Neural cell (in vitro differentiated cells): ENCODE results near the gene SPEM3. TPM values are rescaled to one million over a fixed set of nuclear protein-coding genes. Genes with fewer than 3 reads are reported as not detected.

ENCODE experiments used
- H2AFZ ChIP-seq: fragments of 200-600, 300-800 bp; sonication (generic), shearing (Covaris generic); 2 replicates; pipeline ENCODE4 v1.6.0; 2014; ENCODE audit warnings: low read depth, mild to moderate bottlenecking, antibody characterized with exemption, low read length, moderate library complexity
- H3F3A ChIP-seq: fragments of 200-600 bp; shearing (Covaris generic); 2 replicates; pipeline ENCODE4 v1.6.1; 2016; ENCODE audit warnings: mild to moderate bottlenecking, moderate library complexity, mixed read lengths, antibody characterized with exemption, low read length; ENCODE audit not compliant: insufficient read depth, poor library complexity, severe bottlenecking
- H3K27ac ChIP-seq: fragments of 200-600, 300-800 bp; sonication (generic), shearing (Covaris generic); 2 replicates; pipeline ENCODE4 v1.5.1; 2014; ENCODE audit warnings: mild to moderate bottlenecking, low read length, moderate library complexity
- H3K27me3 ChIP-seq: fragments of 300-800, 200-600 bp; sonication (generic), shearing (Covaris generic); 2 replicates; pipeline ENCODE4 v1.6.0; 2014; ENCODE audit warnings: mild to moderate bottlenecking, low read depth, low read length, moderate library complexity; ENCODE audit not compliant: insufficient read depth
- H3K36me3 ChIP-seq: fragments of 300-800, 200-600 bp; sonication (generic), shearing (Covaris generic); 2 replicates; pipeline ENCODE4 v1.5.1; 2014; ENCODE audit warnings: mild to moderate bottlenecking, antibody characterized with exemption, low read length, moderate library complexity; ENCODE audit not compliant: insufficient read depth
- H3K4me2 ChIP-seq: fragments of 300-800, 200-600 bp; sonication (generic), shearing (Covaris generic); 2 replicates; pipeline ENCODE4 v1.6.0; 2014; ENCODE audit warnings: mild to moderate bottlenecking, low read length
- H3K4me3 ChIP-seq: fragments of 300-800, 200-600 bp; sonication (generic), shearing (Covaris generic); 2 replicates; pipeline ENCODE4 v1.5.1; 2014; ENCODE audit warnings: mild to moderate bottlenecking, low read length, moderate library complexity
- H3K79me2 ChIP-seq: fragments of 200-600 bp; shearing (Covaris generic); replicated peaks from 2 replicates; pipeline ENCODE4 v1.6.0; 2014; ENCODE audit warnings: mild to moderate bottlenecking, low read length, moderate library complexity; ENCODE audit not compliant: insufficient read depth
- H3K9ac ChIP-seq: fragments of 300-800, 200-600 bp; sonication (generic), shearing (Covaris generic); 2 replicates; pipeline ENCODE4 v1.6.1; 2016; ENCODE audit warnings: mild to moderate bottlenecking, low read length, mixed read lengths
- H3K9me2 ChIP-seq: fragments of 200-600 bp; shearing (Covaris generic); 2 replicates; pipeline ENCODE4 v1.6.1; 2016; ENCODE audit warnings: mild to moderate bottlenecking, low read length, mixed read lengths; ENCODE audit not compliant: insufficient read depth
- H3K9me3 ChIP-seq: fragments of 200-600, 300-800 bp; sonication (generic), shearing (Covaris generic); 2 replicates; pipeline ENCODE4 v1.6.1; 2016; ENCODE audit warnings: mild to moderate bottlenecking, mixed run types, low read length, moderate library complexity, mixed read lengths
- H4K20me1 ChIP-seq: fragments of 200-600 bp; shearing (Covaris generic); 2 replicates; pipeline ENCODE4 v1.6.1; 2016; ENCODE audit warnings: mild to moderate bottlenecking, mixed run types; ENCODE audit not compliant: insufficient read depth
- EP300 ChIP-seq: fragments of 450-650 bp; conservative IDR thresholded peaks from 2 replicates; pipeline ENCODE4 v1.6.1; 2014; ENCODE audit warnings: antibody characterized with exemption, mild to moderate bottlenecking, moderate library complexity; ENCODE audit not compliant: poor library complexity, severe bottlenecking
- EZH2 ChIP-seq: fragments of 200-600, 300-800 bp; shearing (Covaris generic), sonication (generic); IDR thresholded peaks from 2 replicates; pipeline ENCODE4 v1.6.1; 2014; ENCODE audit warnings: antibody characterized with exemption, low read length, borderline replicate concordance, mild to moderate bottlenecking; ENCODE audit not compliant: insufficient read depth, poor library complexity, severe bottlenecking
- MXI1 ChIP-seq: fragments of 450-650 bp; conservative IDR thresholded peaks from 2 replicates; pipeline ENCODE4 v1.6.1; 2014; ENCODE audit warnings: antibody characterized with exemption, mild to moderate bottlenecking; ENCODE audit not compliant: poor library complexity, severe bottlenecking
- POLR2AphosphoS5 ChIP-seq: IDR thresholded peaks from 2 replicates; pipeline ENCODE4 v1.6.1; 2012
- RAD21 ChIP-seq: fragments of 450-650 bp; conservative IDR thresholded peaks from 2 replicates; pipeline ENCODE4 v1.6.1; 2014; ENCODE audit warnings: antibody characterized with exemption, mild to moderate bottlenecking, moderate library complexity
- SMC3 ChIP-seq: fragments of 450-650 bp; conservative IDR thresholded peaks from 2 replicates; pipeline ENCODE4 v1.6.1; 2014; ENCODE audit warnings: antibody characterized with exemption, mild to moderate bottlenecking, moderate library complexity; ENCODE audit not compliant: poor library complexity
- TAF1 ChIP-seq: IDR thresholded peaks from 2 replicates; pipeline ENCODE4 v1.6.1; 2012; ENCODE audit warnings: low read depth
- polyA plus RNA-seq: library from polyadenylated mRNA; depleted of rRNA; stranded (reverse); fragments of >200 nt; gene quantifications from 2 replicates; pipeline ENCODE4 v1.2.3, GENCODE V29; 2014
- TF ChIP-seq, protein P1 (sequence below): fragments of 450-650 bp; IDR thresholded peaks from 2 replicates; pipeline ENCODE4 v1.5.1; 2014; ENCODE audit warnings: antibody characterized with exemption, mild to moderate bottlenecking, moderate library complexity; ENCODE audit not compliant: poor library complexity, severe bottlenecking
- TF ChIP-seq, protein P2 (sequence below): IDR thresholded peaks from 2 replicates; pipeline ENCODE4 v1.6.1; 2012; ENCODE audit warnings: borderline replicate concordance

Gene SPEM3
- polyA plus RNA-seq, 1 donor from 2014 or later, result not detected

DNA sequence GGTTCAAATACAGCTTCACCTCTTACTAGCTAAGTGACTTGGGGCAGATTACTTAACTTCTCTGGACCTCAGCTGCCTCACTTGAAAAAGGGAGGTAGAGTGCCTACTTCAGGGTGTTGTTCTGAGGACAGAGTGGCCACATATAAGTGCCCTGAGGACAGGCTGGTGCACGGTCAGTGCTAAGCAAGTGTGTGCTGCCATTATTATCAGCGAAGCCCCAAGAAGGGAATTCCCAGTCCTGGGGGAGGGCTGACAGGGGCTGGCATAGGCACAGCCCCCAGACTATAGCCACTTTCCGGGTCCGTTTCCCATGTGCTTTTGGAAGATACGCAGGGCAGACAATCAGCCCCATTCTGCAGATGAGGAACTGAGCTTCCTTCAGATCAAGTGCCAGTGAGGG, 48.3 kb downstream of the SPEM3 start:
- H3K9ac ChIP-seq, result no peak overlapping the region

DNA sequence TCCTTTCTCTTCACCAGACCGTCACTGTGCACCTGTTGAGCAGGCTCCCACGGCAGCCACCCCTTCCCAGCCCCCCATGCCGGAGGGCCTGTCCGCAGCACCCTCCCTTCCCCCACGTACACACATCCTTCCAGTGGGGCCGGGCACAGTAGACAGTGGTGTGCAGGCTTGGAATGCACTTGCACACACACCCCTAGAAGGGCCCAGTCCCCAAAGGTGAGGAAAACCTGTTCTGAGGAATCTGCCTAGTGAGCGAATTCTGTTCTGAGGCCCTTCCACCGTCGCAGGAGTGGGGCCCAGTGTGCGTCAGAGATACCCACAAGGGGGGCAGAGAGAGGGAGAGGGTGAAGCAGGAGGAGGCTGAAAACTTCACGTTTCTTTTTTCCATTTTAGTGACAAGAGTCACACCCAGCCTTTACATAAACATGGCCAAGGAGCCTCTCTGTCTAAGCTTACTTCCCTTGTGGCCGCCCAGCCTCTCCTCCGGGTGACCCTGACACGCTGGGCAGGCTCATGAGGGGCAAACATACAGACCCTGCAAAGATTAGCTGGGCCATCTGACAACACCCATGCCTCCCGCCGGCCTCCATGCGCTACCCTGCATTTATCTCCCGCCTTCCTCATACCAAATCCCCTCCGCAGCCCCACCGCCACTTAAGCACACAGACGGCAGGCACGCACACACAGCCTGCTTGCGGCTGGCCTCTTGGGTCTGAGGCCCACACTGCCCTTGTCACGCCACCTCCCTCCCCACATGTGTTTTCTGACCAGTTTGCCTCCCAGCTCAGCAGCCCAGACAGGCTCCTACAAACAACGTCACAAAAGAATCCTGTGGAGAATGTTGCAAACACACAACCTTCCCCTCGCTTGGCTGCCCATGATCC, 49.0 kb downstream of the SPEM3 start:
- Histone ChIP-seq H3K4me2 (peak overlapping the region; percentile 94), H3K27ac (peak overlapping the region; percentile 97), H3F3A (no peaks in the 10 kb centered on the region), H3K36me3 (no peaks in the 10 kb centered on the region), H3K9me3 (no peaks in the 10 kb centered on the region), H3K27me3 (no peaks in the 10 kb centered on the region), H3K4me3 (peak overlapping the region; percentile 91), H4K20me1 (no peaks in the 10 kb centered on the region), H2AFZ (no peak overlapping the region), H3K9ac (peak overlapping the region; percentile 98), H3K79me2 (peaks cover 53% of the 10 kb centered on the region), H3K9me2 (no peaks in the 10 kb centered on the region)
- TF ChIP-seq, protein P1, sequence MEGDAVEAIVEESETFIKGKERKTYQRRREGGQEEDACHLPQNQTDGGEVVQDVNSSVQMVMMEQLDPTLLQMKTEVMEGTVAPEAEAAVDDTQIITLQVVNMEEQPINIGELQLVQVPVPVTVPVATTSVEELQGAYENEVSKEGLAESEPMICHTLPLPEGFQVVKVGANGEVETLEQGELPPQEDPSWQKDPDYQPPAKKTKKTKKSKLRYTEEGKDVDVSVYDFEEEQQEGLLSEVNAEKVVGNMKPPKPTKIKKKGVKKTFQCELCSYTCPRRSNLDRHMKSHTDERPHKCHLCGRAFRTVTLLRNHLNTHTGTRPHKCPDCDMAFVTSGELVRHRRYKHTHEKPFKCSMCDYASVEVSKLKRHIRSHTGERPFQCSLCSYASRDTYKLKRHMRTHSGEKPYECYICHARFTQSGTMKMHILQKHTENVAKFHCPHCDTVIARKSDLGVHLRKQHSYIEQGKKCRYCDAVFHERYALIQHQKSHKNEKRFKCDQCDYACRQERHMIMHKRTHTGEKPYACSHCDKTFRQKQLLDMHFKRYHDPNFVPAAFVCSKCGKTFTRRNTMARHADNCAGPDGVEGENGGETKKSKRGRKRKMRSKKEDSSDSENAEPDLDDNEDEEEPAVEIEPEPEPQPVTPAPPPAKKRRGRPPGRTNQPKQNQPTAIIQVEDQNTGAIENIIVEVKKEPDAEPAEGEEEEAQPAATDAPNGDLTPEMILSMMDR, result no peak
- peak; percentile 30 for TF ChIP-seq POLR2AphosphoS5
- TF ChIP-seq TAF1, result no peak
- no peak for TF ChIP-seq EZH2
- no peak for TF ChIP-seq MXI1

More for the DNA sequence above, 48.3 kb downstream of the SPEM3 start:
- Histone ChIP-seq H4K20me1 (no peaks in the 10 kb centered on the region), H2AFZ (no peak overlapping the region), H3K27ac (no peak overlapping the region), H3K27me3 (no peaks in the 10 kb centered on the region), H3F3A (no peaks in the 10 kb centered on the region), H3K9me2 (no peaks in the 10 kb centered on the region), H3K9me3 (no peaks in the 10 kb centered on the region), H3K4me2 (no peak overlapping the region), H3K36me3 (no peaks in the 10 kb centered on the region), H3K4me3 (peak overlapping the region; percentile 91), H3K79me2 (peaks cover 53% of the 10 kb centered on the region)
- TF ChIP-seq, protein P1, result no peak
- TF ChIP-seq, protein P2, sequence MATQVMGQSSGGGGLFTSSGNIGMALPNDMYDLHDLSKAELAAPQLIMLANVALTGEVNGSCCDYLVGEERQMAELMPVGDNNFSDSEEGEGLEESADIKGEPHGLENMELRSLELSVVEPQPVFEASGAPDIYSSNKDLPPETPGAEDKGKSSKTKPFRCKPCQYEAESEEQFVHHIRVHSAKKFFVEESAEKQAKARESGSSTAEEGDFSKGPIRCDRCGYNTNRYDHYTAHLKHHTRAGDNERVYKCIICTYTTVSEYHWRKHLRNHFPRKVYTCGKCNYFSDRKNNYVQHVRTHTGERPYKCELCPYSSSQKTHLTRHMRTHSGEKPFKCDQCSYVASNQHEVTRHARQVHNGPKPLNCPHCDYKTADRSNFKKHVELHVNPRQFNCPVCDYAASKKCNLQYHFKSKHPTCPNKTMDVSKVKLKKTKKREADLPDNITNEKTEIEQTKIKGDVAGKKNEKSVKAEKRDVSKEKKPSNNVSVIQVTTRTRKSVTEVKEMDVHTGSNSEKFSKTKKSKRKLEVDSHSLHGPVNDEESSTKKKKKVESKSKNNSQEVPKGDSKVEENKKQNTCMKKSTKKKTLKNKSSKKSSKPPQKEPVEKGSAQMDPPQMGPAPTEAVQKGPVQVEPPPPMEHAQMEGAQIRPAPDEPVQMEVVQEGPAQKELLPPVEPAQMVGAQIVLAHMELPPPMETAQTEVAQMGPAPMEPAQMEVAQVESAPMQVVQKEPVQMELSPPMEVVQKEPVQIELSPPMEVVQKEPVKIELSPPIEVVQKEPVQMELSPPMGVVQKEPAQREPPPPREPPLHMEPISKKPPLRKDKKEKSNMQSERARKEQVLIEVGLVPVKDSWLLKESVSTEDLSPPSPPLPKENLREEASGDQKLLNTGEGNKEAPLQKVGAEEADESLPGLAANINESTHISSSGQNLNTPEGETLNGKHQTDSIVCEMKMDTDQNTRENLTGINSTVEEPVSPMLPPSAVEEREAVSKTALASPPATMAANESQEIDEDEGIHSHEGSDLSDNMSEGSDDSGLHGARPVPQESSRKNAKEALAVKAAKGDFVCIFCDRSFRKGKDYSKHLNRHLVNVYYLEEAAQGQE, result no peak
- TF ChIP-seq TAF1 (no peak), EP300 (no peak), RAD21 (no peak), MXI1 (no peak), EZH2 (no peak), POLR2AphosphoS5 (no peak), SMC3 (no peak)
